Testis (tissue), 2 donors: ENCODE data around the gene GAB2.

Experiments used
- CTCF ChIP-seq, 3 experiments: fragments of 450-650 bp in 2 of 3; fragments of 200-600 bp in 1 of 3; sonication (generic) in 1 of 3; IDR thresholded peaks; one replicate each; pipeline ENCODE4 v1.5.1; 2016 to 2019; ENCODE audit warnings: antibody characterized with exemption in 3 of 3, mild to moderate bottlenecking in 2 of 3, moderate library complexity in 1 of 3
- POLR2A ChIP-seq: fragments of 450-650 bp; IDR thresholded peaks from one replicate; pipeline ENCODE4 v1.6.1; 2017; ENCODE audit warnings: antibody characterized with exemption, mild to moderate bottlenecking, moderate library complexity

DNA sequence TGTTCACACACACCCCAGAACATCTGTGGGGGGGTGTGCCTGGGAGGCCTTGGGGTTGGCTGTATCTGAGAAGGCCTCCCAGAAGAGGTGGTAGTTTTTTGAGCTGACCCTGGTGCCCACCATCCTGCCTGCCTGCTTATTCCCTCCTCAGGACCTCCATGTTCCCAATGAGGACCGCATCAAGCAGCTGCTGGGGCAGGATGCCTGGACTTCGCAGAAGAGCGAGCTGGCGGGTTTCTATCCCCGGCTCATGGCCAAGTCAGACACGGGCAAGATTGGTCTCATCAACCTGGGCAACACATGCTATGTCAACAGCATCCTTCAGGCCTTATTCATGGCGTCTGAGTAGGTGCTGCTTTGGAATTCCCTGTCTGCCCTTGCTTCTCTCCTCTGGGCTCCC, 211.9 kb downstream of the GAB2 start:
- TF ChIP-seq CTCF (IDR thresholded peaks at IDR 0.05) (no peak), POLR2A (no peak)
